ENCODE results near the gene DNAJC30. TPM values are rescaled to one million over a fixed set of nuclear protein-coding genes. Genes with fewer than 3 reads are reported as not detected.

DNAJC30 gene
- total RNA-seq, 1 experiment from 2014 or later, result 2.9 TPM

- Histone ChIP-seq H3F3A (ENCODE audit: low read length, unreplicated experiment) (no peaks in the 10 kb centered on the region), H3K79me2 (ENCODE audit: low read length) (no peaks in the 10 kb centered on the region), H3K9me2 (replicated peaks; ENCODE audit: low read length) (no peaks in the 10 kb centered on the region), H3K4me1 (ENCODE audit: insufficient read depth, low read length) (peaks cover 4% of the 10 kb centered on the region; the same call in 1 of the 2 replicates), H2AFZ (ENCODE audit: low read length) (peak overlapping the region; percentile 64), H3K9me3 (ENCODE audit: low read length) (no peaks in the 10 kb centered on the region), H4K20me1 (ENCODE audit: low read length) (no peaks in the 10 kb centered on the region), H3K36me3 (ENCODE audit: low read depth, low read length) (no peaks in the 10 kb centered on the region; the same call in 1 of the 2 replicates), H3K27ac (ENCODE audit: low read length) (no peak overlapping the region), H3K27me3 (ENCODE audit: low read length) (no peaks in the 10 kb centered on the region), H3K9ac (ENCODE audit: low read length) (peak overlapping the region; percentile 60), H3K4me3 (ENCODE audit: low read length) (peak overlapping the region; percentile 77), H3K4me2 (ENCODE audit: low read length) (peak overlapping the region; percentile 81)
- intact Hi-C loops (cut with micrococcal nuclease), result loop anchor here (5.0 kb wide), 1 partner anchor 49 kb away; the partner anchor contains the start of gene STX1A
- CTCF ChIA-PET, result interaction anchor here (0.6 to 1.3 kb wide), 6 partner anchors 8 to 70 kb away, joined by 3 to 6 read pairs (median 4); partner anchors contain the start of gene ABHD11
- BruUV-seq (replicated peaks), result no TSS peak
- POLR2A ChIA-PET (ENCODE audit: unreplicated experiment), result no interaction called here
- TF ChIP-seq EZH2phosphoT487 (IDR thresholded peaks at IDR 0.05; ENCODE audit: borderline replicate concordance, low read length) (no peak), CTCF (conservative IDR thresholded peaks at IDR 0.05; ENCODE audit: low read depth, low read length) (no peak), EZH2 (IDR thresholded peaks at IDR 0.05; ENCODE audit: low read length, unreplicated experiment) (no peak)
- ATAC-seq, result peak; percentile 9
- no peak for DNase-seq
Observed at GRCh38 chr7:73668103-73668885, 15.0 kb downstream of the DNAJC30 start.

GRCh38 chr7:73667344-73668102, 15.7 kb downstream of the DNAJC30 start, which contains the start of gene VPS37D:
Gene VPS37D (plus strand): TSS chr7:73667831. CDS start chr7:73667959, 128 bp downstream.
- Histone ChIP-seq H2AFZ (ENCODE audit: low read length) (peak within 1 kb of the TSS; percentile 64), H3K79me2 (ENCODE audit: low read length) (no peaks in the 10 kb centered on the region), H3K27me3 (ENCODE audit: low read length) (no peaks in the 10 kb centered on the region), H4K20me1 (ENCODE audit: low read length) (no peaks in the 10 kb centered on the region), H3K4me1 (ENCODE audit: insufficient read depth, low read length) (peaks cover 4% of the 10 kb centered on the region; the same call in 1 of the 2 replicates), H3K9me3 (ENCODE audit: low read length) (no peaks in the 10 kb centered on the region), H3F3A (ENCODE audit: low read length, unreplicated experiment) (no peaks in the 10 kb centered on the region), H3K36me3 (ENCODE audit: low read depth, low read length) (no peaks in the 10 kb centered on the region; the same call in 1 of the 2 replicates), H3K9ac (ENCODE audit: low read length) (peak within 1 kb of the TSS; percentile 60), H3K9me2 (replicated peaks; ENCODE audit: low read length) (no peaks in the 10 kb centered on the region), H3K4me2 (ENCODE audit: low read length) (peak within 1 kb of the TSS; percentile 81), H3K27ac (ENCODE audit: low read length) (no peak within 1 kb of the TSS), H3K4me3 (ENCODE audit: low read length) (peak within 1 kb of the TSS; percentile 77)
- intact Hi-C loops (cut with micrococcal nuclease), result loop anchor here (1.0 to 5.0 kb wide), 3 partner anchors 38 to 61 kb away; partner anchors contain the start of gene STX1A
- POLR2A ChIA-PET (ENCODE audit: unreplicated experiment), result no interaction called here
- peak; percentile 84 for ATAC-seq
- CTCF ChIA-PET, result interaction anchor here (0.6 to 1.3 kb wide), 6 partner anchors 8 to 71 kb away, joined by 3 to 6 read pairs (median 4); partner anchors contain the start of gene ABHD11
- no TSS peak for BruUV-seq (replicated peaks)
- DNase-seq, result peak; percentile 89
- TF ChIP-seq EZH2 (IDR thresholded peaks at IDR 0.05; ENCODE audit: low read length, unreplicated experiment) (no peak), EZH2phosphoT487 (IDR thresholded peaks at IDR 0.05; ENCODE audit: borderline replicate concordance, low read length) (no peak), CTCF (conservative IDR thresholded peaks at IDR 0.05; ENCODE audit: low read depth, low read length) (peak; percentile 53)

Data from PC-3 (cell line).